Measurements from ENCODE around the gene GNAI2. TPM values are rescaled to one million over a fixed set of nuclear protein-coding genes. Genes with fewer than 3 reads are reported as not detected.
A peak's percentile ranks its signal among the peaks of the same experiment; 100 is the strongest.
"Not testable (repeated sequence)": the region's sequence is repeated elsewhere in the genome, so short reads cannot be mapped to it uniquely, and the experiment has no call there.

Gene GNAI2
- total and polyA plus RNA-seq, 8 donors: 61.1 to 211 (median 79.2) TPM

GRCh38 chr3:50260942-50261441 is 25.0 kb downstream of the GNAI2 start:
- Histone ChIP-seq H3K27me3 (no peaks in the 10 kb centered on the region), H3K27ac (peak overlapping the region; percentile 90 to 99 (median 96)), H3K4me3 (peak overlapping the region; percentile 40 to 50 (median 48)), H3K9me3 (no peaks in the 10 kb centered on the region), H3K4me1 (peaks cover 38 to 77% (median 49%) of the 10 kb centered on the region in 4 donors), H3K36me3 (peaks cover 24 to 32% (median 29%) of the 10 kb centered on the region in 4 donors)
- WGBS, 5 donors: 44 to 85% (median 68%) methylated on average over 3 to 5 of the region's 5 CpGs
- TF ChIP-seq POLR2A (IDR thresholded peaks at IDR 0.05) (no peak), EP300 (IDR thresholded peaks at IDR 0.05) (no peak), POLR2AphosphoS5 (IDR thresholded peaks at IDR 0.05) (no peak), CTCF (IDR thresholded peaks at IDR 0.05) (no peak)
- no peak for DNase-seq
- intact Hi-C loops (cut with DNase I; ENCODE audit: low total_unique reads): no loop called here

- H3K27me3 ChIP-seq: no peaks in the 10 kb centered on the region
- DNase-seq: no peak
- H3K4me1 ChIP-seq: peaks cover 43 to 82% (median 54%) of the 10 kb centered on the region in 4 donors
- TF ChIP-seq POLR2AphosphoS5 (IDR thresholded peaks at IDR 0.05): no peak
- no peak for TF ChIP-seq POLR2A (IDR thresholded peaks at IDR 0.05)
- TF ChIP-seq CTCF (IDR thresholded peaks at IDR 0.05): no peak
- no peak for TF ChIP-seq EP300 (IDR thresholded peaks at IDR 0.05)
- no peak overlapping the region for H3K4me3 ChIP-seq
- H3K9me3 ChIP-seq: no peaks in the 10 kb centered on the region
- H3K27ac ChIP-seq: peak overlapping the region; percentile 90 to 99 (median 96)
- H3K36me3 ChIP-seq: peaks cover 19 to 27% (median 24%) of the 10 kb centered on the region in 4 donors
- intact Hi-C loops (cut with DNase I; ENCODE audit: low total_unique reads): no loop called here
- WGBS, 5 donors: 23 to 44% (median 38%) methylated on average over 2 of the region's 2 CpGs
Observed at GRCh38 chr3:50261505-50261904, 25.5 kb downstream of the GNAI2 start.

GRCh38 chr3:50262200-50262599 is 26.2 kb downstream of the GNAI2 start:
- H3K4me3 ChIP-seq; intact Hi-C loops (cut with DNase I; ENCODE audit: low total_unique reads); DNase-seq; H3K27me3 ChIP-seq; H3K9me3 ChIP-seq: not testable (repeated sequence)
- peaks cover 46 to 83% (median 60%) of the 10 kb centered on the region in 4 donors for H3K4me1 ChIP-seq
- WGBS, 5 donors: 95 to 100% (median 97%) methylated on average over 4 of the region's 4 CpGs
- peak overlapping the region in 4 of 5 donors; percentile 96 to 99 (median 97) for H3K27ac ChIP-seq
- peaks cover 12 to 20% (median 17%) of the 10 kb centered on the region in 4 donors for H3K36me3 ChIP-seq

GRCh38 chr3:50262778-50263177 is 26.8 kb downstream of the GNAI2 start:
- intact Hi-C loops (cut with DNase I; ENCODE audit: low total_unique reads): no loop called here
- H3K4me1 ChIP-seq: peaks cover 50 to 85% (median 66%) of the 10 kb centered on the region in 4 donors
- 83 to 90% (median 85%) methylated on average over 7 of the region's 7 CpGs for WGBS, 5 donors

GRCh38 chr3:50263478-50264382 is 27.7 kb downstream of the GNAI2 start:
- TF ChIP-seq POLR2A (IDR thresholded peaks at IDR 0.05): no peak
- no peak for TF ChIP-seq CTCF (IDR thresholded peaks at IDR 0.05)
- TF ChIP-seq EP300 (IDR thresholded peaks at IDR 0.05): no peak
- TF ChIP-seq POLR2AphosphoS5 (IDR thresholded peaks at IDR 0.05): no peak
- Histone ChIP-seq H3K4me1 (peaks cover 60 to 89% (median 75%) of the 10 kb centered on the region in 4 donors), H3K27ac (peak overlapping the region; percentile 76 to 98 (median 95)), H3K36me3 (peaks cover 0 to 4% (median 2%) of the 10 kb centered on the region in 4 donors), H3K27me3 (peaks cover 0 to 6% (median 0%) of the 10 kb centered on the region in 3 donors), H3K9me3 (no peaks in the 10 kb centered on the region), H3K4me3 (no peak overlapping the region)
- DNase-seq: no peak
- intact Hi-C loops (cut with DNase I; ENCODE audit: low total_unique reads): no loop called here
- 49 to 62% (median 56%) methylated on average over 6 of the region's 6 CpGs for WGBS, 5 donors

More at GRCh38 chr3:50262778-50263177, 26.8 kb downstream of the GNAI2 start:
- Histone ChIP-seq H3K27me3 (peaks cover 0 to 6% (median 0%) of the 10 kb centered on the region in 3 donors), H3K36me3 (peaks cover 7 to 14% (median 11%) of the 10 kb centered on the region in 4 donors), H3K4me3 (no peak overlapping the region), H3K27ac (peak overlapping the region in 4 of 5 donors; percentile 17 to 98 (median 96)), H3K9me3 (no peaks in the 10 kb centered on the region)
- TF ChIP-seq POLR2AphosphoS5 (IDR thresholded peaks at IDR 0.05): no peak
- DNase-seq: no peak

Data from stomach (tissue), 9 donors.